IMR-90 (cell line): ENCODE measurements around the gene KCNK5. TPM values are rescaled to one million over a fixed set of nuclear protein-coding genes. Genes with fewer than 3 reads are reported as not detected.

Experiments
- ATAC-seq: fragments of 200-7000 bp; cut with Tn5 transposase; 2 replicates; pipeline ENCODE4 v1.9.1; 2020; ENCODE audit warnings: low read depth, mild to moderate bottlenecking, moderate library complexity
- BruUV-seq: library from RNA; stranded (reverse); fragments of 400-500 nt; replicated peaks from 2 replicates; lab custom pipeline; 2021; lab: Mats Ljungman, UMichigan
- CTCF ChIA-PET: fragments of 300-600 bp; formaldehyde crosslinking; extraction: SDS; loops from one replicate; lab custom pipeline; 2021; ENCODE audit warnings: antibody characterized with exemption; lab: Yijun Ruan, JAX
- POLR2A ChIA-PET: fragments of 300-600 bp; sonication (Branson Sonifier 250); formaldehyde crosslinking; loops from one replicate; lab custom pipeline; 2022; ENCODE audit warnings: antibody characterized with exemption; ENCODE audit not compliant: unreplicated experiment; lab: Charles Lee
- DNase-seq: peaks from one replicate; pipeline ENCODE4 v3.0.0; 2013
- H2AFZ ChIP-seq: replicated peaks from 2 replicates; pipeline ENCODE3; 2013; ENCODE audit warnings: low read length, mild to moderate bottlenecking; ENCODE audit not compliant: poor library complexity
- H2AK5ac ChIP-seq: 2 replicates; pipeline ENCODE4 v1.6.1; 2013; ENCODE audit warnings: low read depth, low read length, inconsistent platforms
- H2AK9ac ChIP-seq: replicated peaks from 2 replicates; pipeline ENCODE3; 2013; ENCODE audit warnings: mild to moderate bottlenecking, low read depth, low read length, moderate library complexity; ENCODE audit not compliant: poor library complexity
- H2BK120ac ChIP-seq: 2 replicates; pipeline ENCODE4 v1.6.1; 2013; ENCODE audit warnings: low read depth, low read length, inconsistent platforms
- H2BK15ac ChIP-seq: 3 replicates; pipeline ENCODE4 v1.6.1; 2013; ENCODE audit warnings: low read depth, low read length, inconsistent platforms
- H2BK20ac ChIP-seq: 2 replicates; pipeline ENCODE4 v1.6.1; 2013; ENCODE audit warnings: low read depth, mild to moderate bottlenecking, inconsistent platforms, low read length, moderate library complexity
- H2BK5ac ChIP-seq: 2 replicates; pipeline ENCODE4 v1.6.1; 2013; ENCODE audit warnings: mild to moderate bottlenecking, low read depth, low read length, inconsistent platforms; ENCODE audit not compliant: poor library complexity, severe bottlenecking
- H3K14ac ChIP-seq: replicated peaks from 2 replicates; pipeline ENCODE4 v1.6.1; 2013; ENCODE audit warnings: low read depth, low read length, inconsistent platforms
- H3K18ac ChIP-seq: 2 replicates; pipeline ENCODE4 v1.6.1; 2013; ENCODE audit warnings: low read depth, low read length, control low read depth
- H3K23ac ChIP-seq: 2 replicates; pipeline ENCODE4 v1.6.1; 2013; ENCODE audit warnings: low read depth, low read length, inconsistent platforms
- H3K27ac ChIP-seq: 2 replicates; pipeline ENCODE4 v1.5.1; 2013; ENCODE audit warnings: mild to moderate bottlenecking, control low read depth, low read length; ENCODE audit not compliant: insufficient read depth
- H3K27me3 ChIP-seq: 2 replicates; pipeline ENCODE4 v1.6.1; 2013; ENCODE audit warnings: low read length; ENCODE audit not compliant: control insufficient read depth, insufficient read depth
- H3K36me3 ChIP-seq: 2 replicates; pipeline ENCODE4 v1.6.1; 2013; ENCODE audit warnings: low read length, mixed read lengths; ENCODE audit not compliant: control insufficient read depth, insufficient read depth
- H3K4ac ChIP-seq: 2 replicates; pipeline ENCODE4 v1.6.1; 2013; ENCODE audit warnings: low read depth, low read length, inconsistent platforms
- H3K4me1 ChIP-seq: 2 replicates; pipeline ENCODE4 v1.6.1; 2013; ENCODE audit warnings: low read length, mixed read lengths; ENCODE audit not compliant: control insufficient read depth, insufficient read depth
- H3K4me2 ChIP-seq: 2 replicates; pipeline ENCODE4 v1.6.1; 2013; ENCODE audit warnings: low read depth, mild to moderate bottlenecking, control low read depth, low read length, moderate library complexity
- H3K4me3 ChIP-seq: 2 replicates; pipeline ENCODE4 v1.5.1; 2013; ENCODE audit warnings: low read depth, mild to moderate bottlenecking, control low read depth, low read length, moderate library complexity; ENCODE audit not compliant: insufficient read depth
- H3K56ac ChIP-seq: 2 replicates; pipeline ENCODE4 v1.6.1; 2013; ENCODE audit warnings: low read length, inconsistent platforms; ENCODE audit not compliant: insufficient read depth; ENCODE audit errors: extremely low read depth
- H3K79me1 ChIP-seq, 2 experiments: 2 replicates each; pipeline ENCODE4 v1.6.1; 2013; ENCODE audit warnings: low read length in 2 of 2, inconsistent platforms in 1 of 2, low read depth in 1 of 2
- H3K9ac ChIP-seq: 2 replicates; pipeline ENCODE4 v1.6.1; 2013; ENCODE audit warnings: low read depth, low read length, control low read depth
- H3K9me1 ChIP-seq: 2 replicates; pipeline ENCODE4 v1.6.1; 2013; ENCODE audit warnings: low read length, inconsistent platforms; ENCODE audit not compliant: insufficient read depth
- H3K9me3 ChIP-seq: 2 replicates; pipeline ENCODE4 v1.6.1; 2013; ENCODE audit warnings: low read length; ENCODE audit not compliant: control insufficient read depth, insufficient read depth
- H4K20me1 ChIP-seq: 2 replicates; pipeline ENCODE4 v1.6.1; 2013; ENCODE audit warnings: low read length, inconsistent platforms; ENCODE audit not compliant: insufficient read depth
- H4K5ac ChIP-seq: 2 replicates; pipeline ENCODE4 v1.6.1; 2013; ENCODE audit warnings: mild to moderate bottlenecking, low read depth, low read length, control low read depth
- H4K8ac ChIP-seq, 2 experiments: 2 replicates each; pipeline ENCODE4 v1.6.1; 2013; ENCODE audit warnings: low read depth in 2 of 2, low read length in 2 of 2, control low read depth in 1 of 2, inconsistent platforms in 1 of 2
- H4K91ac ChIP-seq: 2 replicates; pipeline ENCODE4 v1.6.1; 2013; ENCODE audit warnings: low read depth, low read length, inconsistent platforms; ENCODE audit not compliant: insufficient read depth
- BHLHE40 ChIP-seq: fragments of 150-350 bp; IDR thresholded peaks from 2 replicates; pipeline ENCODE4 v1.6.1; 2016; ENCODE audit warnings: mild to moderate bottlenecking, low read depth, low read length
- CEBPB ChIP-seq: IDR thresholded peaks from 2 replicates; pipeline ENCODE4 v1.6.1; 2012; ENCODE audit warnings: low read depth, low read length, improper control_type of control experiment
- CHD1 ChIP-seq: IDR thresholded peaks from 2 replicates; pipeline ENCODE4 v1.6.1; 2012; ENCODE audit warnings: low read depth, low read length, improper control_type of control experiment
- CTCF ChIP-seq: conservative IDR thresholded peaks from 2 replicates; pipeline ENCODE4 v1.5.1; 2012; ENCODE audit warnings: mild to moderate bottlenecking, low read depth, low read length, improper control_type of control experiment
- FOS ChIP-seq: fragments of 150-350 bp; IDR thresholded peaks from 2 replicates; pipeline ENCODE4 v1.6.1; 2016; ENCODE audit warnings: low read depth, low read length
- MAFK ChIP-seq: IDR thresholded peaks from 2 replicates; pipeline ENCODE4 v1.6.1; 2012; ENCODE audit warnings: low read depth, low read length, improper control_type of control experiment
- MAZ ChIP-seq: IDR thresholded peaks from 2 replicates; pipeline ENCODE4 v1.6.1; 2012; ENCODE audit warnings: low read depth, mild to moderate bottlenecking, low read length, improper control_type of control experiment, moderate library complexity, borderline replicate concordance
- MXI1 ChIP-seq: IDR thresholded peaks from 2 replicates; pipeline ENCODE4 v1.6.1; 2012; ENCODE audit warnings: low read depth, mild to moderate bottlenecking, low read length, moderate library complexity, borderline replicate concordance
- POLR2A ChIP-seq: IDR thresholded peaks from 2 replicates; pipeline ENCODE4 v1.6.1; 2012; ENCODE audit warnings: mild to moderate bottlenecking, low read depth, low read length
- RAD21 ChIP-seq: IDR thresholded peaks from 2 replicates; pipeline ENCODE4 v1.6.1; 2012; ENCODE audit warnings: low read length, improper control_type of control experiment
- RCOR1 ChIP-seq: IDR thresholded peaks from 2 replicates; pipeline ENCODE4 v1.6.1; 2012; ENCODE audit warnings: mild to moderate bottlenecking, low read length, improper control_type of control experiment; ENCODE audit not compliant: insufficient replicate concordance
- SMC3 ChIP-seq: fragments of 150-350 bp; IDR thresholded peaks from 2 replicates; pipeline ENCODE4 v1.6.1; 2016; ENCODE audit warnings: low read depth, mild to moderate bottlenecking, antibody characterized with exemption, low read length, moderate library complexity
- USF2 ChIP-seq: fragments of 150-350 bp; IDR thresholded peaks from 2 replicates; pipeline ENCODE4 v1.6.1; 2017; ENCODE audit warnings: mild to moderate bottlenecking, antibody characterized with exemption, low read length, low read depth
- WGBS, 2 experiments: methylation state at CpG; one replicate each; pipeline versions ENCODE4 v1.1.5 to v1.1.7; 2013; ENCODE audit warnings: missing lambda C conversion rate in 2 of 2; ENCODE audit not compliant: insufficient read length in 1 of 2; ENCODE audit errors: extremely low coverage in 2 of 2; 5-methylcytosine and 5-hydroxymethylcytosine counted together
- dilution Hi-C: fragments of 300-500 bp; cut with HindIII; formaldehyde crosslinking; loops from one replicate; pipeline ENCODE4 v1.14.3; 2018; ENCODE audit warnings: low sequenced_read_pairs; ENCODE audit not compliant: unreplicated experiment
- in situ Hi-C: fragments of 300-500 bp; cut with MboI; formaldehyde crosslinking; loops from 3 replicates; pipeline ENCODE4 v1.14.3; 2019; ENCODE audit warnings: low sequenced_read_pairs, inconsistent platforms, mixed read lengths
- intact Hi-C: fragments of 100-400 bp; cut with micrococcal nuclease; formaldehyde crosslinking; loops from 2 replicates; pipeline ENCODE4 v1.10.0; 2022
- polyA plus RNA-seq, 3 experiments: library from polyadenylated mRNA; depleted of rRNA; stranded (reverse); fragments of >200 nt; gene quantifications; 2 replicates each; pipeline ENCODE4 v1.2.3, GENCODE V29; 2012; ENCODE audit warnings: low replicate concordance in 1 of 3
- total RNA-seq: library from RNA; depleted of rRNA; stranded (reverse); fragments of >200 nt; gene quantifications from 2 replicates; pipeline ENCODE4 v1.2.3, GENCODE V29; 2012
- TF ChIP-seq, protein P1 (sequence below): fragments of 150-350 bp; IDR thresholded peaks from 2 replicates; pipeline ENCODE4 v1.6.1; 2016; ENCODE audit warnings: low read depth, mild to moderate bottlenecking, low read length, moderate library complexity, borderline replicate concordance

Gene KCNK5
- total and polyA plus RNA-seq, 2 of the 4 experiments (the other 2 are of a cell fraction), result not detected

DNA sequence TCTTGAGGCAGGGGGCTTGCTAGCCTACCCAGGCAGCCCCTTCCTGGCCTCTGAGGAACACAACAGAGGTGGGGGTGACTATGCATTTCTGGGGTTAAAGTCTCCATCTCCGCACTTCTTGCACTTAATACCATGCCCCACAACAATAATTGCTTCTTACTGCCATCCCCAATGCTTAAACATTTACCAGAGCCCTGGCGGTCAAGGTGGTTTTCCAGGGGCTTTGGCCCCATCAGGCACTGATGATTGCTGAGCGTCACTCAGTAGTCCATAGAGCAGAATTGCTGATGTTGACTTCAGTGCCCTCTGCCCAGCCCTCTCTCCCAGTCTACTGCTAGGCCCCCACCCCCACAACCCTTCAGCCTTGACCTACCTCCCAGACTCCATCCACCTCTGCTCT lies 32.5 kb upstream of the KCNK5 start:
- Histone ChIP-seq H3K27me3 (no peaks in the 10 kb centered on the region), H4K8ac (no peak overlapping the region), H3K4ac (no peak overlapping the region), H4K20me1 (no peaks in the 10 kb centered on the region), H2AFZ (no peak overlapping the region), H2AK5ac (no peak overlapping the region), H3K27ac (no peak overlapping the region), H3K14ac (no peak overlapping the region), H4K5ac (no peak overlapping the region), H3K36me3 (no peaks in the 10 kb centered on the region), H3K56ac (no peak overlapping the region), H3K79me1 (no peaks in the 10 kb centered on the region), H2AK9ac (no peak overlapping the region), H3K9me1 (no peaks in the 10 kb centered on the region), H3K4me2 (no peak overlapping the region), H4K91ac (no peak overlapping the region), H2BK5ac (no peak overlapping the region), H3K18ac (no peak overlapping the region), H3K9ac (no peak overlapping the region), H3K9me3 (no peaks in the 10 kb centered on the region), H2BK15ac (no peak overlapping the region), H2BK120ac (no peak overlapping the region), H3K23ac (no peak overlapping the region), H3K4me1 (no peaks in the 10 kb centered on the region), H3K4me3 (no peak overlapping the region), H2BK20ac (no peak overlapping the region)
- intact Hi-C loops (no loop called here), dilution Hi-C loops (no loop called here), in situ Hi-C loops (no loop called here)
- ATAC-seq (no peak), DNase-seq (no peak)
- POLR2A ChIA-PET, result no interaction called here
- TF ChIP-seq MAFK (no peak), USF2 (no peak), MXI1 (no peak), CEBPB (no peak), BHLHE40 (no peak), RAD21 (no peak), CHD1 (no peak), POLR2A (no peak), FOS (no peak), CTCF (no peak), SMC3 (no peak), RCOR1 (no peak), MAZ (no peak)
- TF ChIP-seq, protein P1, sequence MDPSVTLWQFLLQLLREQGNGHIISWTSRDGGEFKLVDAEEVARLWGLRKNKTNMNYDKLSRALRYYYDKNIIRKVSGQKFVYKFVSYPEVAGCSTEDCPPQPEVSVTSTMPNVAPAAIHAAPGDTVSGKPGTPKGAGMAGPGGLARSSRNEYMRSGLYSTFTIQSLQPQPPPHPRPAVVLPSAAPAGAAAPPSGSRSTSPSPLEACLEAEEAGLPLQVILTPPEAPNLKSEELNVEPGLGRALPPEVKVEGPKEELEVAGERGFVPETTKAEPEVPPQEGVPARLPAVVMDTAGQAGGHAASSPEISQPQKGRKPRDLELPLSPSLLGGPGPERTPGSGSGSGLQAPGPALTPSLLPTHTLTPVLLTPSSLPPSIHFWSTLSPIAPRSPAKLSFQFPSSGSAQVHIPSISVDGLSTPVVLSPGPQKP, result no peak
- BruUV-seq, result no TSS peak
- WGBS, 2 experiments, result no CpG with 5 or more reads among the region's 3 CpGs
- CTCF ChIA-PET, result no interaction called here
